ENCODE measurements around the gene TNFRSF6B.

TNFRSF6B gene

GRCh38 chr20:63742381-63743024, 46.1 kb downstream of the TNFRSF6B start:
- no peak for ATAC-seq
- TF ChIP-seq ZNF565 (CRISPR knock-in tag; conservative IDR thresholded peaks at IDR 0.05; ENCODE audit: low read depth): no peak

GRCh38 chr20:63743210-63743970, 46.9 kb downstream of the TNFRSF6B start:
- no peak for ATAC-seq
- TF ChIP-seq TOX (CRISPR knock-in tag; IDR thresholded peaks at IDR 0.05; ENCODE audit: borderline replicate concordance) (no peak), ZNF8 (CRISPR knock-in tag; IDR thresholded peaks at IDR 0.05) (no peak), ISL1 (CRISPR knock-in tag; IDR thresholded peaks at IDR 0.05) (no peak), ZFP30 (CRISPR knock-in tag; IDR thresholded peaks at IDR 0.05) (no peak)

- no peak for ATAC-seq
- TF ChIP-seq BACH2 (CRISPR knock-in tag; IDR thresholded peaks at IDR 0.05; ENCODE audit: borderline replicate concordance) (no peak), CSDC2 (CRISPR knock-in tag; IDR thresholded peaks at IDR 0.05) (no peak), OSR1 (CRISPR knock-in tag; IDR thresholded peaks at IDR 0.05) (no peak), ZFP30 (CRISPR knock-in tag; IDR thresholded peaks at IDR 0.05) (no peak), ISL1 (CRISPR knock-in tag; IDR thresholded peaks at IDR 0.05) (no peak), CSRNP3 (CRISPR knock-in tag; IDR thresholded peaks at IDR 0.05) (no peak), SNAI2 (CRISPR knock-in tag; IDR thresholded peaks at IDR 0.05) (no peak), ZC3H10 (CRISPR knock-in tag; IDR thresholded peaks at IDR 0.05) (no peak), PPARA (CRISPR knock-in tag; IDR thresholded peaks at IDR 0.05; ENCODE audit: borderline replicate concordance) (no peak), POU6F1 (CRISPR knock-in tag; IDR thresholded peaks at IDR 0.05; ENCODE audit: borderline replicate concordance, low read depth) (no peak), ARNTL (CRISPR knock-in tag; IDR thresholded peaks at IDR 0.05; ENCODE audit: borderline replicate concordance, low read depth) (no peak), TCF4 (CRISPR knock-in tag; IDR thresholded peaks at IDR 0.05; ENCODE audit: borderline replicate concordance) (no peak), GLIS3 (CRISPR knock-in tag; IDR thresholded peaks at IDR 0.05) (no peak), CREB5 (CRISPR knock-in tag; IDR thresholded peaks at IDR 0.05; ENCODE audit: low read depth) (no peak), TSHZ2 (CRISPR knock-in tag; IDR thresholded peaks at IDR 0.05) (no peak), ZFP3 (CRISPR knock-in tag; IDR thresholded peaks at IDR 0.05) (no peak), ZNF8 (CRISPR knock-in tag; IDR thresholded peaks at IDR 0.05) (no peak)
Observed at GRCh38 chr20:63744158-63744557, 47.7 kb downstream of the TNFRSF6B start.

GRCh38 chr20:63744574-63745423, 48.3 kb downstream of the TNFRSF6B start:
- ATAC-seq: no peak
- no peak for TF ChIP-seq CSRNP3 (CRISPR knock-in tag; IDR thresholded peaks at IDR 0.05)
- TF ChIP-seq PATZ1 (CRISPR knock-in tag; IDR thresholded peaks at IDR 0.05; ENCODE audit: borderline replicate concordance): no peak
- no peak for TF ChIP-seq ZFP3 (CRISPR knock-in tag; IDR thresholded peaks at IDR 0.05)
- TF ChIP-seq OSR1 (CRISPR knock-in tag; IDR thresholded peaks at IDR 0.05): no peak

All from SK-N-SH treated with all-trans-retinoic acid at 6 μM for 48 hours (cell line).